ENCODE results near the gene SPATS2L.

- TF ChIP-seq, protein P1, sequence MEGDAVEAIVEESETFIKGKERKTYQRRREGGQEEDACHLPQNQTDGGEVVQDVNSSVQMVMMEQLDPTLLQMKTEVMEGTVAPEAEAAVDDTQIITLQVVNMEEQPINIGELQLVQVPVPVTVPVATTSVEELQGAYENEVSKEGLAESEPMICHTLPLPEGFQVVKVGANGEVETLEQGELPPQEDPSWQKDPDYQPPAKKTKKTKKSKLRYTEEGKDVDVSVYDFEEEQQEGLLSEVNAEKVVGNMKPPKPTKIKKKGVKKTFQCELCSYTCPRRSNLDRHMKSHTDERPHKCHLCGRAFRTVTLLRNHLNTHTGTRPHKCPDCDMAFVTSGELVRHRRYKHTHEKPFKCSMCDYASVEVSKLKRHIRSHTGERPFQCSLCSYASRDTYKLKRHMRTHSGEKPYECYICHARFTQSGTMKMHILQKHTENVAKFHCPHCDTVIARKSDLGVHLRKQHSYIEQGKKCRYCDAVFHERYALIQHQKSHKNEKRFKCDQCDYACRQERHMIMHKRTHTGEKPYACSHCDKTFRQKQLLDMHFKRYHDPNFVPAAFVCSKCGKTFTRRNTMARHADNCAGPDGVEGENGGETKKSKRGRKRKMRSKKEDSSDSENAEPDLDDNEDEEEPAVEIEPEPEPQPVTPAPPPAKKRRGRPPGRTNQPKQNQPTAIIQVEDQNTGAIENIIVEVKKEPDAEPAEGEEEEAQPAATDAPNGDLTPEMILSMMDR (tag by site-specific recombination; IDR thresholded peaks at IDR 0.05): no peak
- no peak for TF ChIP-seq ZBTB17 (tag by site-specific recombination; IDR thresholded peaks at IDR 0.05)
- TF ChIP-seq ZFP37 (tag by site-specific recombination; IDR thresholded peaks at IDR 0.05): no peak
- TF ChIP-seq, protein P2, sequence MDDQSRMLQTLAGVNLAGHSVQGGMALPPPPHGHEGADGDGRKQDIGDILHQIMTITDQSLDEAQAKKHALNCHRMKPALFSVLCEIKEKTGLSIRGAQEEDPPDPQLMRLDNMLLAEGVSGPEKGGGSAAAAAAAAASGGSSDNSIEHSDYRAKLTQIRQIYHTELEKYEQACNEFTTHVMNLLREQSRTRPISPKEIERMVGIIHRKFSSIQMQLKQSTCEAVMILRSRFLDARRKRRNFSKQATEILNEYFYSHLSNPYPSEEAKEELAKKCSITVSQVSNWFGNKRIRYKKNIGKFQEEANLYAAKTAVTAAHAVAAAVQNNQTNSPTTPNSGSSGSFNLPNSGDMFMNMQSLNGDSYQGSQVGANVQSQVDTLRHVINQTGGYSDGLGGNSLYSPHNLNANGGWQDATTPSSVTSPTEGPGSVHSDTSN (CRISPR knock-in tag; IDR thresholded peaks at IDR 0.05): no peak
These were observed 110.4 kb downstream of the SPATS2L start for GRCh38 chr2:200416878-200417277.

All from HEK293 (cell line).